Measurements from ENCODE around the gene GALNT4.

GALNT4 gene

DNA sequence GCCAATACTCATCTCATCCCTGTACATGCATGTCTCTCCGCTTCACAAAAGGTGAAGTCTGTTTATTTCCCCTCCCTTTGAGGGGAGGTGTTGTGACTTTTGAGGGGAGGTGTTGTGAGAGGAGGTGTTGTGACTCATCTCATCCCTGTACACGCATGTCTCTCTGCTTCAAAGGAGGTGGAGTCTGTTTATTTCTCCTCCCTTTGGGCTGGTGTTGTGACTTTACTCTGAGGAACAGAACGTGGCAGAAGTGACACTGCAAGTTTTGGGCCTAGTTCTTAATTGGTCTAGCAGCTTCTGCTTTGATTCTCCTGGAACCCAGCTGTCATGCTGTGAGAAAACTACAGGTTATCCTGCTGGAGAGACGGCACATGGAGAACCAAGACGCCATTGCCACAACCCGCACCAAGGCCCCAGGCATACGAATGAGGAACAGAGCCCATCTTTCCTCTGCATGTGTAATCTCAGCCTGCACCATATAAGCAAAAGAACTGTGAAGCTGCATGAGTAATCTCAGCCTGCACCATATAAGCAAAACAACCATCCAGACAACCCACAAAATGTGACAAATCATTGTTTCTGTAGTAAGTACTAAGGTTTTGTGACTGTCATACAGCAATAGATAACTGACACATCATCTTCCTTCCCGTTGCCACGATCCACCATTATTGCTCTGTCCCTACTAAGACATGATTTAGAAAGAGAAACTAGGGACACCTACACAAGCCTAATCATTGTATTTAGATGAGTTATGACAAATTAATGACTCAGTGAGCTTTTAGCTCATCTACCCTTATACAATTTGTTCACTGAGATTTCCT is 30.0 kb downstream of the GALNT4 start:
- H3K4me3 ChIP-seq (ENCODE audit: low read length, poor library complexity, severe bottlenecking): no peak overlapping the region
- H3K9ac ChIP-seq (ENCODE audit: low read depth, low read length, poor library complexity, severe bottlenecking): no peak overlapping the region
- TF ChIP-seq, protein P1, sequence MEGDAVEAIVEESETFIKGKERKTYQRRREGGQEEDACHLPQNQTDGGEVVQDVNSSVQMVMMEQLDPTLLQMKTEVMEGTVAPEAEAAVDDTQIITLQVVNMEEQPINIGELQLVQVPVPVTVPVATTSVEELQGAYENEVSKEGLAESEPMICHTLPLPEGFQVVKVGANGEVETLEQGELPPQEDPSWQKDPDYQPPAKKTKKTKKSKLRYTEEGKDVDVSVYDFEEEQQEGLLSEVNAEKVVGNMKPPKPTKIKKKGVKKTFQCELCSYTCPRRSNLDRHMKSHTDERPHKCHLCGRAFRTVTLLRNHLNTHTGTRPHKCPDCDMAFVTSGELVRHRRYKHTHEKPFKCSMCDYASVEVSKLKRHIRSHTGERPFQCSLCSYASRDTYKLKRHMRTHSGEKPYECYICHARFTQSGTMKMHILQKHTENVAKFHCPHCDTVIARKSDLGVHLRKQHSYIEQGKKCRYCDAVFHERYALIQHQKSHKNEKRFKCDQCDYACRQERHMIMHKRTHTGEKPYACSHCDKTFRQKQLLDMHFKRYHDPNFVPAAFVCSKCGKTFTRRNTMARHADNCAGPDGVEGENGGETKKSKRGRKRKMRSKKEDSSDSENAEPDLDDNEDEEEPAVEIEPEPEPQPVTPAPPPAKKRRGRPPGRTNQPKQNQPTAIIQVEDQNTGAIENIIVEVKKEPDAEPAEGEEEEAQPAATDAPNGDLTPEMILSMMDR (conservative IDR thresholded peaks at IDR 0.05; ENCODE audit: low read length): no peak
- TF ChIP-seq EZH2phosphoT487 (IDR thresholded peaks at IDR 0.05; ENCODE audit: borderline replicate concordance): no peak
- no peaks in the 10 kb centered on the region for H3F3A ChIP-seq (ENCODE audit: low read depth)
- no peaks in the 10 kb centered on the region for H3K27me3 ChIP-seq (ENCODE audit: insufficient read depth, low read length, poor library complexity, severe bottlenecking)
- H3K4me1 ChIP-seq (ENCODE audit: insufficient read depth, low read length, poor library complexity, severe bottlenecking): no peaks in the 10 kb centered on the region
- no peaks in the 10 kb centered on the region for H3K9me2 ChIP-seq (replicated peaks; ENCODE audit: low read depth, low read length)
- no peak overlapping the region for H2AFZ ChIP-seq (ENCODE audit: low read length)
- H3K79me2 ChIP-seq (ENCODE audit: insufficient read depth, low read length): no peaks in the 10 kb centered on the region
- peaks cover 8% of the 10 kb centered on the region; the same call in 1 of the 2 replicates for H3K36me3 ChIP-seq (ENCODE audit: insufficient read depth, low read length)
- H4K20me1 ChIP-seq (ENCODE audit: insufficient read depth, low read length, poor library complexity, severe bottlenecking): no peaks in the 10 kb centered on the region
- no peaks in the 10 kb centered on the region for H3K9me3 ChIP-seq (ENCODE audit: insufficient read depth, low read depth, low read length)
- H3K4me2 ChIP-seq (ENCODE audit: low read depth, low read length, poor library complexity, severe bottlenecking): no peak overlapping the region

DNA sequence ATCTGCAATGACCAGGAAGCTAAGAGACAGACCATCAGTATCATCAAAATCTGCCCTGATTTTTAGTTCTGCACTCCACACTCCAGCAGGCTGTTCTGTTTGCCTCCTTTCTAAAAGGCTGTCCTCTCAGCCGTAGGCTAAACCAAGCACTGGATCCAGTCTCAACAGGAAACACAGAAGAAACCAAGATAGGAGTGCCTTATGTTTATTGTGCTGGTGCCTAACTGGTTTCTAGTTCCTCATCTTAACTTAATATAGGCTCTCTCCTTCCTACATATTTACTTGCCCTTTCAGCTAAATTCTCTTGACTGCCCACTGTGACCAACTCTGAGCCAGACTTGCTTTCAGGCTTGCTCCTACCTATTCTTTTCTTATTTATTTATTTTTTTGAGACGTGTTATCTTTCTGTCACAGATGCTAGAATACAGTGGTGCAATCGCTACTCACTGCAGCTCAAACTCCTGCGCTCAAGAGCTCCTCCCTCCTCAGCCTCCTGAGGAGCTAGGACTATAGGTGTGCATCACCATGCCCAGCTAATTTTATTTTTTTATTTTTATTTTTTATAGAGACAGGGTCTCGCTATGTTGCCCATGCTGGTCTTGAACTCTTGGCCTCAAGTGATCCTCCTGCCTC is 30.8 kb downstream of the GALNT4 start:
- H3K9me3 ChIP-seq (ENCODE audit: insufficient read depth, low read depth, low read length): no peaks in the 10 kb centered on the region
- H3F3A ChIP-seq (ENCODE audit: low read depth): no peaks in the 10 kb centered on the region
- no peaks in the 10 kb centered on the region for H3K9me2 ChIP-seq (replicated peaks; ENCODE audit: low read depth, low read length)
- H3K9ac ChIP-seq (ENCODE audit: low read depth, low read length, poor library complexity, severe bottlenecking): no peak overlapping the region
- peaks cover 8% of the 10 kb centered on the region; the same call in 1 of the 2 replicates for H3K36me3 ChIP-seq (ENCODE audit: insufficient read depth, low read length)
- no peaks in the 10 kb centered on the region for H3K4me1 ChIP-seq (ENCODE audit: insufficient read depth, low read length, poor library complexity, severe bottlenecking)
- H4K20me1 ChIP-seq (ENCODE audit: insufficient read depth, low read length, poor library complexity, severe bottlenecking): no peaks in the 10 kb centered on the region
- no peaks in the 10 kb centered on the region for H3K79me2 ChIP-seq (ENCODE audit: insufficient read depth, low read length)
- H3K4me3 ChIP-seq (ENCODE audit: low read length, poor library complexity, severe bottlenecking): no peak overlapping the region
- no peak overlapping the region for H3K4me2 ChIP-seq (ENCODE audit: low read depth, low read length, poor library complexity, severe bottlenecking)
- H3K27me3 ChIP-seq (ENCODE audit: insufficient read depth, low read length, poor library complexity, severe bottlenecking): no peaks in the 10 kb centered on the region
- TF ChIP-seq, protein P1 (conservative IDR thresholded peaks at IDR 0.05; ENCODE audit: low read length): no peak
- H2AFZ ChIP-seq (ENCODE audit: low read length): no peak overlapping the region

DNA sequence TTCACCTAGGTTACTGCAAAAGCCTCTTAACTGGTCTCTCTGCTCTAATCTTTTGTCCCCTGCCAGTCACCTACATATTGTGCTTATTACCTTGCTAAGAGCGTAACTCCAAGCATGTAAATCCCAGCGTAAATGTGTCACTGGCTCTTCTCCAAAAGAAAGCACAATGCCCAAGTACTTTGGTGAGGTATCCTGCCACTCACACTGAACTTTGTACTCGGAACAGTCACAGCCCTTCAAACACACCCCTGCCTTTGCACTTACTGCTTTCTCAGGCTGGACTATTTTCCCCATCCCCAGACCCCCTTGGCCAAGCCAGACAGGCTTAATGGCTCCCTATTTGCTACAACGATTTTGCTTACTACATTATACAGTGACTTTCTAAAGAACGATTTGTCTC is 31.7 kb downstream of the GALNT4 start:
- Histone ChIP-seq H3K9me2 (replicated peaks; ENCODE audit: low read depth, low read length) (no peaks in the 10 kb centered on the region), H3K4me1 (ENCODE audit: insufficient read depth, low read length, poor library complexity, severe bottlenecking) (no peaks in the 10 kb centered on the region), H3K9me3 (ENCODE audit: insufficient read depth, low read depth, low read length) (no peaks in the 10 kb centered on the region), H3F3A (ENCODE audit: low read depth) (no peaks in the 10 kb centered on the region), H3K4me2 (ENCODE audit: low read depth, low read length, poor library complexity, severe bottlenecking) (no peak overlapping the region), H3K9ac (ENCODE audit: low read depth, low read length, poor library complexity, severe bottlenecking) (no peak overlapping the region), H3K79me2 (ENCODE audit: insufficient read depth, low read length) (no peaks in the 10 kb centered on the region), H3K27me3 (ENCODE audit: insufficient read depth, low read length, poor library complexity, severe bottlenecking) (no peaks in the 10 kb centered on the region), H3K4me3 (ENCODE audit: low read length, poor library complexity, severe bottlenecking) (no peak overlapping the region), H3K36me3 (ENCODE audit: insufficient read depth, low read length) (peaks cover 8% of the 10 kb centered on the region; the same call in 1 of the 2 replicates), H4K20me1 (ENCODE audit: insufficient read depth, low read length, poor library complexity, severe bottlenecking) (no peaks in the 10 kb centered on the region), H2AFZ (ENCODE audit: low read length) (no peak overlapping the region)
- no peak for TF ChIP-seq EZH2phosphoT487 (IDR thresholded peaks at IDR 0.05; ENCODE audit: borderline replicate concordance)
- TF ChIP-seq, protein P1 (conservative IDR thresholded peaks at IDR 0.05; ENCODE audit: low read length): no peak
